GM12878 (cell line): ENCODE data around the gene HEXIM1. TPM values are rescaled to one million over a fixed set of nuclear protein-coding genes. Genes with fewer than 3 reads are reported as not detected.

Experiments
- EGR1 ChIP-seq, 2 experiments: IDR thresholded peaks; 1 replicate in 1 of 2; 2 replicates in 1 of 2; pipeline ENCODE4 v1.6.1; 2011 to 2012; ENCODE audit warnings: low read depth in 2 of 2, low read length in 2 of 2, borderline replicate concordance in 1 of 2, mild to moderate bottlenecking in 1 of 2, moderate library complexity in 1 of 2
- POLR2AphosphoS5 ChIP-seq: IDR thresholded peaks from 2 replicates; pipeline ENCODE4 v1.6.1; 2011; ENCODE audit warnings: mild to moderate bottlenecking, low read length, inconsistent platforms
- RAD51 ChIP-seq: fragments of 450-650 bp; IDR thresholded peaks from 2 replicates; pipeline ENCODE4 v1.6.1; 2016; ENCODE audit warnings: moderate library complexity, mild to moderate bottlenecking, inconsistent platforms
- RUNX3 ChIP-seq: IDR thresholded peaks from 2 replicates; pipeline ENCODE4 v1.6.1; 2012; ENCODE audit warnings: low read length, inconsistent platforms
- SMC3 ChIP-seq: IDR thresholded peaks from 2 replicates; pipeline ENCODE4 v1.6.1; 2011; ENCODE audit warnings: low read length, improper control_type of control experiment, borderline replicate concordance
- SRF ChIP-seq, 2 experiments: IDR thresholded peaks; 2 replicates each; pipeline ENCODE4 v1.6.1; 2011; ENCODE audit warnings: low read depth in 2 of 2, low read length in 2 of 2, mild to moderate bottlenecking in 1 of 2, moderate library complexity in 1 of 2
- TARDBP ChIP-seq: IDR thresholded peaks from 2 replicates; pipeline ENCODE4 v1.6.1; 2016; ENCODE audit warnings: borderline replicate concordance
- YY1 ChIP-seq: IDR thresholded peaks from 2 replicates; pipeline ENCODE4 v1.6.1; 2011; ENCODE audit warnings: low read depth, mild to moderate bottlenecking, low read length
- ZBED1 ChIP-seq: IDR thresholded peaks from 2 replicates; pipeline ENCODE4 v1.6.1; 2016; ENCODE audit warnings: borderline replicate concordance
- ZNF207 ChIP-seq: fragments of 450-650 bp; IDR thresholded peaks from 2 replicates; pipeline ENCODE4 v1.6.1; 2014; ENCODE audit warnings: antibody characterized with exemption, mild to moderate bottlenecking, borderline replicate concordance
- polyA plus RNA-seq, 11 experiments: library from polyadenylated mRNA; depleted of rRNA in 4 of 11; unstranded in 6 of 11; stranded (reverse) in 5 of 11; fragments of >200 nt; fragmentation: Nextera tagmentation in 4 of 11; fragmentation: Illumina TruSeq in 1 of 11; extraction: Ambion mirVana in 4 of 11; extraction: Trizol in 1 of 11; gene quantifications; 1 replicate in 1 of 11; 2 replicates in 10 of 11; pipeline versions ENCODE4 v1.2.1 to v1.2.3, GENCODE V29; 2011 to 2016; ENCODE audit warnings: inconsistent platforms in 2 of 11, missing spikeins in 2 of 11, low read depth in 1 of 11
- total RNA-seq, 4 experiments: library from RNA; depleted of rRNA in 3 of 4; stranded (reverse); fragments of >200 nt in 3 of 4; fragmentation: Illumina TruSeq in 1 of 4; extraction: Trizol in 1 of 4; gene quantifications; 2 replicates each; pipeline versions ENCODE4 v1.2.1 to v1.2.3, GENCODE V29; 2013 to 2021
- TF ChIP-seq, protein P1 (sequence below), 3 experiments: IDR thresholded peaks in 2 of 3; conservative IDR thresholded peaks in 1 of 3; 2 replicates each; pipeline ENCODE4 v1.5.1; 2011; ENCODE audit warnings: low read depth in 3 of 3, low read length in 3 of 3, mild to moderate bottlenecking in 3 of 3, control low read depth in 2 of 3, moderate library complexity in 2 of 3, inconsistent platforms in 1 of 3, mixed read lengths in 1 of 3; ENCODE audit not compliant: control insufficient read depth in 2 of 3, insufficient read depth in 1 of 3; ENCODE audit errors: extremely low read depth in 1 of 3
- TF ChIP-seq, protein P2 (sequence below): fragments of 450-650 bp; IDR thresholded peaks from 2 replicates; pipeline ENCODE4 v1.6.1; 2017; ENCODE audit warnings: mild to moderate bottlenecking, moderate library complexity
- TF ChIP-seq, protein P3 (sequence below): fragments of 450-650 bp; IDR thresholded peaks from 2 replicates; pipeline ENCODE4 v1.6.1; 2018; ENCODE audit warnings: borderline replicate concordance, mild to moderate bottlenecking; ENCODE audit not compliant: partially characterized antibody
- TF ChIP-seq, protein P4 (sequence below): IDR thresholded peaks from 2 replicates; pipeline ENCODE4 v1.6.1; 2012; ENCODE audit warnings: low read depth, low read length, improper control_type of control experiment

The HEXIM1 gene
- total and polyA plus RNA-seq, 10 of the 15 experiments (the other 5 are each of a cell fraction or from before 2014, with no cell fraction given), result 1.9 to 24.1 (median 9.0) TPM

DNA sequence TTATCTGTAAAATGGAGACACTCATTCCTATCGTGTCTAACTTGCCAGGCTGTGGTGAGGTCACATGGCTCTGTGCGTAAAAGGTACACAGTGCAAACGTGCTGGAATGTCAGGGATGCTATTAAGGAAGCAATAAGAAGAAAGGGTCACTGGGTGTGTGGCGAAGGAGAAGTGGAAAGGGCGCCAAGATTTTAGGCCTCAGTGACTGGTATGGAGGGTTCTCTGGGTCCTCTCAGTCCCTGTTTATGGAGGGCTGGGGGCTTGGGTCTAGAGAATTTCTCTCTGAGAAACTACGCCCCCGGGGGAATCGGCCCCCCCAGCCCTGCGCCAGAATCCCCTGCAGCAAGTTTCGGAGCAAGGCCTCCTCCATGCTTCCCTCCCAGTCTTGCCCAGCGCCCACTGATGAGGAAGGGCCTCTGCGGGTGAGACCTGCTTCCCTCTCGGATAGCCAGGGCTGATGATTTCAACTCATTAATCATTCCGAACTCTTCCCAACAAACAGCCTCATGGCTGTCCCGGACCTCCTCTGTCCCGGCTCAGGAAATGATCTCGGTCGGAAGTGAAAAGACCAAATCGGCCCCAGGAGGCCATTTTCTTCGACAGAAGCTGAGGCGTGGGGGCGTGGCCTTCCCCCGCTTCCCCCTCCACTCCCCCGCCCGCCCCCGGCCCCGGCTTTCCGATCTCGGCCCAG, 1.2 kb upstream of the HEXIM1 start (continued):
- TF ChIP-seq RAD51 (peak; percentile 51; the same call in 1 of the 2 replicates), RUNX3 (no peak), TARDBP (0 out of 2 replicates have a peak, but pooled peaks have one; percentile 19), EGR1 (IDR thresholded peaks at IDR 0.05; ENCODE audit: borderline replicate concordance in 1 of 2, low read depth in 2 of 2, low read length in 2 of 2) (peak in 1 of 2 experiments; percentile 85; a peak in 2 of 3 replicates), ZBED1 (0 out of 2 replicates have a peak, but pooled peaks have one; percentile 17), SRF (IDR thresholded peaks at IDR 0.05; ENCODE audit: low read depth in 2 of 2, low read length in 2 of 2) (peak; percentile 68 to 89), YY1 (peak; percentile 93), POLR2AphosphoS5 (peak; percentile 81), ZNF207 (0 out of 2 replicates have a peak, but pooled peaks have one; percentile 36), SMC3 (no peak)
- TF ChIP-seq, protein P1, sequence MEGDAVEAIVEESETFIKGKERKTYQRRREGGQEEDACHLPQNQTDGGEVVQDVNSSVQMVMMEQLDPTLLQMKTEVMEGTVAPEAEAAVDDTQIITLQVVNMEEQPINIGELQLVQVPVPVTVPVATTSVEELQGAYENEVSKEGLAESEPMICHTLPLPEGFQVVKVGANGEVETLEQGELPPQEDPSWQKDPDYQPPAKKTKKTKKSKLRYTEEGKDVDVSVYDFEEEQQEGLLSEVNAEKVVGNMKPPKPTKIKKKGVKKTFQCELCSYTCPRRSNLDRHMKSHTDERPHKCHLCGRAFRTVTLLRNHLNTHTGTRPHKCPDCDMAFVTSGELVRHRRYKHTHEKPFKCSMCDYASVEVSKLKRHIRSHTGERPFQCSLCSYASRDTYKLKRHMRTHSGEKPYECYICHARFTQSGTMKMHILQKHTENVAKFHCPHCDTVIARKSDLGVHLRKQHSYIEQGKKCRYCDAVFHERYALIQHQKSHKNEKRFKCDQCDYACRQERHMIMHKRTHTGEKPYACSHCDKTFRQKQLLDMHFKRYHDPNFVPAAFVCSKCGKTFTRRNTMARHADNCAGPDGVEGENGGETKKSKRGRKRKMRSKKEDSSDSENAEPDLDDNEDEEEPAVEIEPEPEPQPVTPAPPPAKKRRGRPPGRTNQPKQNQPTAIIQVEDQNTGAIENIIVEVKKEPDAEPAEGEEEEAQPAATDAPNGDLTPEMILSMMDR (IDR thresholded peaks at IDR 0.05 in 2 of 3, conservative IDR thresholded peaks at IDR 0.05 in 1 of 3; ENCODE audit: control insufficient read depth in 2 of 3, extremely low read depth in 1 of 3, insufficient read depth in 1 of 3, low read depth in 3 of 3, low read length in 3 of 3), result no peak
- TF ChIP-seq, protein P2, sequence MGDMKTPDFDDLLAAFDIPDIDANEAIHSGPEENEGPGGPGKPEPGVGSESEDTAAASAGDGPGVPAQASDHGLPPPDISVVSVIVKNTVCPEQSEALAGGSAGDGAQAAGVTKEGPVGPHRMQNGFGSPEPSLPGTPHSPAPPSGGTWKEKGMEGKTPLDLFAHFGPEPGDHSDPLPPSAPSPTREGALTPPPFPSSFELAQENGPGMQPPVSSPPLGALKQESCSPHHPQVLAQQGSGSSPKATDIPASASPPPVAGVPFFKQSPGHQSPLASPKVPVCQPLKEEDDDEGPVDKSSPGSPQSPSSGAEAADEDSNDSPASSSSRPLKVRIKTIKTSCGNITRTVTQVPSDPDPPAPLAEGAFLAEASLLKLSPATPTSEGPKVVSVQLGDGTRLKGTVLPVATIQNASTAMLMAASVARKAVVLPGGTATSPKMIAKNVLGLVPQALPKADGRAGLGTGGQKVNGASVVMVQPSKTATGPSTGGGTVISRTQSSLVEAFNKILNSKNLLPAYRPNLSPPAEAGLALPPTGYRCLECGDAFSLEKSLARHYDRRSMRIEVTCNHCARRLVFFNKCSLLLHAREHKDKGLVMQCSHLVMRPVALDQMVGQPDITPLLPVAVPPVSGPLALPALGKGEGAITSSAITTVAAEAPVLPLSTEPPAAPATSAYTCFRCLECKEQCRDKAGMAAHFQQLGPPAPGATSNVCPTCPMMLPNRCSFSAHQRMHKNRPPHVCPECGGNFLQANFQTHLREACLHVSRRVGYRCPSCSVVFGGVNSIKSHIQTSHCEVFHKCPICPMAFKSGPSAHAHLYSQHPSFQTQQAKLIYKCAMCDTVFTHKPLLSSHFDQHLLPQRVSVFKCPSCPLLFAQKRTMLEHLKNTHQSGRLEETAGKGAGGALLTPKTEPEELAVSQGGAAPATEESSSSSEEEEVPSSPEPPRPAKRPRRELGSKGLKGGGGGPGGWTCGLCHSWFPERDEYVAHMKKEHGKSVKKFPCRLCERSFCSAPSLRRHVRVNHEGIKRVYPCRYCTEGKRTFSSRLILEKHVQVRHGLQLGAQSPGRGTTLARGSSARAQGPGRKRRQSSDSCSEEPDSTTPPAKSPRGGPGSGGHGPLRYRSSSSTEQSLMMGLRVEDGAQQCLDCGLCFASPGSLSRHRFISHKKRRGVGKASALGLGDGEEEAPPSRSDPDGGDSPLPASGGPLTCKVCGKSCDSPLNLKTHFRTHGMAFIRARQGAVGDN, result peak; percentile 90
- TF ChIP-seq, protein P3, sequence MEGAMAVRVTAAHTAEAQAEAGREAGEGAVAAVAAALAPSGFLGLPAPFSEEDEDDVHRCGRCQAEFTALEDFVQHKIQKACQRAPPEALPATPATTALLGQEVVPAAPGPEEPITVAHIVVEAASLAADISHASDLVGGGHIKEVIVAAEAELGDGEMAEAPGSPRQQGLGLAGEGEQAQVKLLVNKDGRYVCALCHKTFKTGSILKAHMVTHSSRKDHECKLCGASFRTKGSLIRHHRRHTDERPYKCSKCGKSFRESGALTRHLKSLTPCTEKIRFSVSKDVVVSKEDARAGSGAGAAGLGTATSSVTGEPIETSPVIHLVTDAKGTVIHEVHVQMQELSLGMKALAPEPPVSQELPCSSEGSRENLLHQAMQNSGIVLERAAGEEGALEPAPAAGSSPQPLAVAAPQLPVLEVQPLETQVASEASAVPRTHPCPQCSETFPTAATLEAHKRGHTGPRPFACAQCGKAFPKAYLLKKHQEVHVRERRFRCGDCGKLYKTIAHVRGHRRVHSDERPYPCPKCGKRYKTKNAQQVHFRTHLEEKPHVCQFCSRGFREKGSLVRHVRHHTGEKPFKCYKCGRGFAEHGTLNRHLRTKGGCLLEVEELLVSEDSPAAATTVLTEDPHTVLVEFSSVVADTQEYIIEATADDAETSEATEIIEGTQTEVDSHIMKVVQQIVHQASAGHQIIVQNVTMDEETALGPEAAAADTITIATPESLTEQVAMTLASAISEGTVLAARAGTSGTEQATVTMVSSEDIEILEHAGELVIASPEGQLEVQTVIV, result no peak
- TF ChIP-seq, protein P4, sequence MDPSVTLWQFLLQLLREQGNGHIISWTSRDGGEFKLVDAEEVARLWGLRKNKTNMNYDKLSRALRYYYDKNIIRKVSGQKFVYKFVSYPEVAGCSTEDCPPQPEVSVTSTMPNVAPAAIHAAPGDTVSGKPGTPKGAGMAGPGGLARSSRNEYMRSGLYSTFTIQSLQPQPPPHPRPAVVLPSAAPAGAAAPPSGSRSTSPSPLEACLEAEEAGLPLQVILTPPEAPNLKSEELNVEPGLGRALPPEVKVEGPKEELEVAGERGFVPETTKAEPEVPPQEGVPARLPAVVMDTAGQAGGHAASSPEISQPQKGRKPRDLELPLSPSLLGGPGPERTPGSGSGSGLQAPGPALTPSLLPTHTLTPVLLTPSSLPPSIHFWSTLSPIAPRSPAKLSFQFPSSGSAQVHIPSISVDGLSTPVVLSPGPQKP, result peak; percentile 86; the same call in 1 of the 2 replicates
